ENCODE results near the gene PLSCR3. TPM values are rescaled to one million over a fixed set of nuclear protein-coding genes. Genes with fewer than 3 reads are reported as not detected.
A peak's percentile ranks its signal among the peaks of the same experiment; 100 is the strongest.

PLSCR3 gene
- total RNA-seq, 2 experiments from 2014 or later: 66.3 to 70.3 TPM

- ChIA-PET CTCF (interaction anchor here (1.1 to 1.8 kb wide), 4 partner anchors 10 to 43 kb away, joined by 4 to 10 read pairs (median 7); partner anchors contain the start of gene TMEM256), POLR2A (interaction anchor here (0.8 to 2.9 kb wide), 6 partner anchors 9 to 294 kb away, joined by 3 to 31 read pairs (median 8); partner anchors contain the start of genes ACAP1, CHRNB1, TMEM102 and TMEM256)
- H3K9me3 Mint-ChIP-seq: no peaks in the 10 kb centered on the region
- TF ChIP-seq, protein P1, sequence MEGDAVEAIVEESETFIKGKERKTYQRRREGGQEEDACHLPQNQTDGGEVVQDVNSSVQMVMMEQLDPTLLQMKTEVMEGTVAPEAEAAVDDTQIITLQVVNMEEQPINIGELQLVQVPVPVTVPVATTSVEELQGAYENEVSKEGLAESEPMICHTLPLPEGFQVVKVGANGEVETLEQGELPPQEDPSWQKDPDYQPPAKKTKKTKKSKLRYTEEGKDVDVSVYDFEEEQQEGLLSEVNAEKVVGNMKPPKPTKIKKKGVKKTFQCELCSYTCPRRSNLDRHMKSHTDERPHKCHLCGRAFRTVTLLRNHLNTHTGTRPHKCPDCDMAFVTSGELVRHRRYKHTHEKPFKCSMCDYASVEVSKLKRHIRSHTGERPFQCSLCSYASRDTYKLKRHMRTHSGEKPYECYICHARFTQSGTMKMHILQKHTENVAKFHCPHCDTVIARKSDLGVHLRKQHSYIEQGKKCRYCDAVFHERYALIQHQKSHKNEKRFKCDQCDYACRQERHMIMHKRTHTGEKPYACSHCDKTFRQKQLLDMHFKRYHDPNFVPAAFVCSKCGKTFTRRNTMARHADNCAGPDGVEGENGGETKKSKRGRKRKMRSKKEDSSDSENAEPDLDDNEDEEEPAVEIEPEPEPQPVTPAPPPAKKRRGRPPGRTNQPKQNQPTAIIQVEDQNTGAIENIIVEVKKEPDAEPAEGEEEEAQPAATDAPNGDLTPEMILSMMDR (IDR thresholded peaks at IDR 0.05): no peak
- intact Hi-C loops (cut with DNase I, micrococcal nuclease): loop anchor here (1.0 to 5.0 kb wide), 3 partner anchors 10 to 38 kb away; partner anchors contain the start of gene TMEM256 (in 2 of the 2)
- H3K36me3 Mint-ChIP-seq (ENCODE audit: low read depth): peaks cover 48% of the 10 kb centered on the region
- DNase-seq (peak in 12 of 14 experiments; percentile 44 to 91 (median 65)), ATAC-seq (ENCODE audit: poor library complexity) (peak; percentile 69)
- Histone ChIP-seq H3K9me3 (ENCODE audit: control insufficient read depth in 1 of 2, insufficient read depth in 1 of 2, low read length in 2 of 2) (no peaks in the 10 kb centered on the region), H3K4me1 (ENCODE audit: insufficient read depth, low read length) (peaks cover 49% of the 10 kb centered on the region), H3K4me3 (ENCODE audit: low read length) (peak overlapping the region; percentile 82), H3K27me3 (ENCODE audit: control insufficient read depth in 1 of 2, insufficient read depth in 2 of 2, low read length in 2 of 2) (no peaks in the 10 kb centered on the region), H3K36me3 (ENCODE audit: insufficient read depth, low read length) (peaks cover 39% of the 10 kb centered on the region), H3K27ac (ENCODE audit: low read depth in 1 of 2, low read length in 2 of 2) (peak overlapping the region; percentile 68 to 79)
- H3K27me3 Mint-ChIP-seq: no peaks in the 10 kb centered on the region
- H3K4me1 Mint-ChIP-seq (ENCODE audit: low read depth): peaks cover 36% of the 10 kb centered on the region
- peak overlapping the region; percentile 96 for H3K4me3 Mint-ChIP-seq
- peak overlapping the region; percentile 94 for H3K27ac Mint-ChIP-seq
These were observed 493 bp downstream of the PLSCR3 start for GRCh38 chr17:7393613-7394451.

DNA sequence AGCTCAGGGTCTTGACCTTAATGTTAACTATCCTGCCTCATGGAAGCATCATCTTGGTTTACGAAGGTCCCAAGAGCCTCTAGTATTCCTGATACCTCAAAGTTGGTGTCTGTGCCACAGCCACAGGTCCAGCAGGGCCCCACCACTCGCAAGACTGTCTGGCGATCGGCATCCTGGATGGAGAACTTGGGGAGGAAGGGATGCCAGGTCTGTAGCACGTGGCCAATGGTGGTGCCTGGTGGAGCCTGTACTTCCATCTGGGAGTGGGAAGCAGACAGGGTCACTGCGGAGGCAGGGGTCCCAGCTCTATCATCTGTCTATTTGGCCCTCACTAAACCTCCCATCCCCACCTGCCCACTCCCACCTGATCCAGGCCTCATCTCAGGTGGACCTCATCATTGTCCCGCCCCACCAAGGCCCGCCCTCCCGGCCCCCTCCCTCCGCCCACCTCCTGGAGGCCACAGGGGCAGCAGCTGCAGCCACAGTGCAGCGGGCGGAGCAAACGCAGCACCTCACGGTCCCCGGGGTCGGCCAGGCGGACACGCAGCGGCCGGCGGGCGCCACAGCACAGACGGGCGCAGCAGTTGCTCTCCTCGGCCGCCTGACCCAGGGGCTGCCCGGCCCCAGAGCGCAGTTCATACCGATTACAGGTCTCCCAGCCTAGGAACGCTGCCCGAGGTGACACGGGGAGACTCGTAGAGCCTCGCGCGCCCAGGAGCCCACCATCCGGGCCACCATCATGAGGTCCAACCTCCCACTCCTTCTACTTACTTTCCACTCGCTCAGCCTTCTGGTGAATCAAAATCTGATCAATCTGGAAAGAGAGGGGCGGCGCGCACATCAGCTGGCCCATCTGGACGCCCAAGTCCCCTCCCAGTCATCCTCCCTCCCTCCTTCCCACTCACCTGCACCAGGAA is 1.4 kb downstream of the PLSCR3 start:
- H3K27ac Mint-ChIP-seq: peak overlapping the region; percentile 94
- CTCF ChIA-PET: interaction anchor here (1.1 to 1.8 kb wide), 2 partner anchors 9 to 11 kb away, joined by 8 to 10 read pairs; partner anchors contain the start of gene TMEM256
- peak in 1 of 14 experiments; percentile 33 for DNase-seq
- peak overlapping the region; percentile 68 to 79 for H3K27ac ChIP-seq (ENCODE audit: low read depth in 1 of 2, low read length in 2 of 2)
- peaks cover 54% of the 10 kb centered on the region for H3K36me3 Mint-ChIP-seq (ENCODE audit: low read depth)
- peak overlapping the region; percentile 96 for H3K4me3 Mint-ChIP-seq
- H3K27me3 Mint-ChIP-seq: no peaks in the 10 kb centered on the region
- H3K4me1 Mint-ChIP-seq (ENCODE audit: low read depth): peaks cover 36% of the 10 kb centered on the region
- H3K4me1 ChIP-seq (ENCODE audit: insufficient read depth, low read length): peaks cover 49% of the 10 kb centered on the region
- H3K9me3 Mint-ChIP-seq: no peaks in the 10 kb centered on the region
- peak overlapping the region; percentile 82 for H3K4me3 ChIP-seq (ENCODE audit: low read length)
- ATAC-seq (ENCODE audit: poor library complexity): no peak
- H3K36me3 ChIP-seq (ENCODE audit: insufficient read depth, low read length): peaks cover 48% of the 10 kb centered on the region
- H3K9me3 ChIP-seq (ENCODE audit: control insufficient read depth in 1 of 2, insufficient read depth in 1 of 2, low read length in 2 of 2): no peaks in the 10 kb centered on the region
- POLR2A ChIA-PET: interaction anchor here (1.0 to 2.9 kb wide), 4 partner anchors 8 to 52 kb away, joined by 4 to 31 read pairs (median 14); partner anchors contain the start of genes CHRNB1, TMEM102 and TMEM256
- H3K27me3 ChIP-seq (ENCODE audit: control insufficient read depth in 1 of 2, insufficient read depth in 2 of 2, low read length in 2 of 2): no peaks in the 10 kb centered on the region
- TF ChIP-seq, protein P1 (IDR thresholded peaks at IDR 0.05): no peak
- intact Hi-C loops (cut with DNase I, micrococcal nuclease): loop anchor here in 1 of 2 experiments (5.0 kb wide), 1 partner anchor 39 kb away; no protein-coding TSS in a partner anchor

DNA sequence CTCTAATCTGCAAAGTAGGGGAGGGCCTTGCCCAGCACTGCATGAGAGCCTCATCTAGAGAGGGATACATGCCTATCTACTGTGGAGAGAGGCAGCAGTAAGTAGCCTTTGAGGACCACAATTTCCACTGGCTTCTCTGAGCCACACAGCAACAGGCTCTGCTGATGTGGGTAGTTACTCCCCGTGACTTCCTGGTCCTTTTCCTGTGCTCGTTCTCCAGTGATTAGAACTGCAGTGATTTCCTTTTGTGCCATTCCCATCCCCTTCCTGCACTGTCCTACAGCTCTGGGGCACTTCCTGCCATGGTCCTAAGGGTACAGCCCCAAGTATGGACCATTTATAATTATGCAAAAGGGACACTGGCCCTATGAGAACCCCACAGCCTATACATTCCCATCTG is 3.0 kb downstream of the PLSCR3 start:
- H3K36me3 Mint-ChIP-seq (ENCODE audit: low read depth): peaks cover 66% of the 10 kb centered on the region
- DNase-seq (no peak), ATAC-seq (ENCODE audit: poor library complexity) (no peak)
- H3K4me1 Mint-ChIP-seq (ENCODE audit: low read depth): peaks cover 36% of the 10 kb centered on the region
- no peak overlapping the region for H3K4me3 ChIP-seq (ENCODE audit: low read length)
- H3K4me1 ChIP-seq (ENCODE audit: insufficient read depth, low read length): peaks cover 49% of the 10 kb centered on the region
- peaks cover 55% of the 10 kb centered on the region for H3K36me3 ChIP-seq (ENCODE audit: insufficient read depth, low read length)
- H3K9me3 Mint-ChIP-seq: no peaks in the 10 kb centered on the region
- H3K4me3 Mint-ChIP-seq: peak overlapping the region; percentile 45
- POLR2A ChIA-PET: no interaction called here
- H3K27ac Mint-ChIP-seq: peak overlapping the region; percentile 75
- no peaks in the 10 kb centered on the region for H3K9me3 ChIP-seq (ENCODE audit: control insufficient read depth in 1 of 2, insufficient read depth in 1 of 2, low read length in 2 of 2)
- CTCF ChIA-PET: no interaction called here
- TF ChIP-seq, protein P1 (IDR thresholded peaks at IDR 0.05): no peak
- intact Hi-C loops (cut with DNase I, micrococcal nuclease): loop anchor here in 1 of 2 experiments (5.0 kb wide), 1 partner anchor 41 kb away; no protein-coding TSS in a partner anchor
- no peaks in the 10 kb centered on the region for H3K27me3 ChIP-seq (ENCODE audit: control insufficient read depth in 1 of 2, insufficient read depth in 2 of 2, low read length in 2 of 2)
- H3K27ac ChIP-seq (ENCODE audit: low read depth in 1 of 2, low read length in 2 of 2): no peak overlapping the region
- H3K27me3 Mint-ChIP-seq: no peaks in the 10 kb centered on the region

Measured in CD4-positive, alpha-beta T cell (primary cell).